Upper lobe of left lung (tissue), 6 donors: ENCODE measurements around the gene ETFA. TPM values are rescaled to one million over a fixed set of nuclear protein-coding genes. Genes with fewer than 3 reads are reported as not detected.

Experiments used
- ATAC-seq, 2 donors: fragments of 200-7000 bp; cut with Tn5 transposase; one replicate each; pipeline ENCODE4 v1.9.1; 2022; ENCODE audit warnings: mild to moderate bottlenecking in 2 of 2, moderate library complexity in 2 of 2; ENCODE audit not compliant: low FRiP score in 2 of 2
- DNase-seq, 2 donors: peaks; one replicate each; pipeline ENCODE4 v3.0.0-alpha.2; 2019 to 2020
- H3K27ac ChIP-seq, 4 donors: fragments of 200-600 bp; sonication (generic); one replicate each; pipeline ENCODE4 v1.5.1; 2016 to 2019
- H3K27me3 ChIP-seq, 4 donors: fragments of 200-600 bp; sonication (generic); one replicate each; pipeline ENCODE4 v1.5.1; 2017 to 2019
- H3K36me3 ChIP-seq, 4 donors: fragments of 200-600 bp; sonication (generic); one replicate each; pipeline ENCODE4 v1.5.1; 2016 to 2019
- H3K4me1 ChIP-seq, 4 donors: fragments of 200-600 bp; sonication (generic); one replicate each; pipeline ENCODE4 v1.5.1; 2018 to 2019
- H3K4me3 ChIP-seq, 4 donors: fragments of 200-600 bp; sonication (generic); one replicate each; pipeline ENCODE4 v1.5.1; 2017 to 2019; ENCODE audit warnings: mild to moderate bottlenecking in 2 of 4, moderate library complexity in 1 of 4
- H3K9me3 ChIP-seq, 4 donors: fragments of 200-600 bp; sonication (generic); one replicate each; pipeline ENCODE4 v1.5.1; 2018 to 2019
- CTCF ChIP-seq, 6 experiments: fragments of 450-650 bp in 4 of 6; fragments of 200-600 bp in 2 of 6; sonication (generic) in 2 of 6; IDR thresholded peaks; one replicate each; pipeline ENCODE4 v1.5.1; 2016 to 2019; ENCODE audit warnings: antibody characterized with exemption in 6 of 6
- EP300 ChIP-seq, 4 donors: sonication (generic); formaldehyde crosslinking; IDR thresholded peaks; one replicate each; pipeline ENCODE4 v1.5.1; 2017; ENCODE audit warnings: antibody characterized with exemption in 4 of 4, control low read depth in 2 of 4
- POLR2A ChIP-seq, 4 donors: fragments of 450-650 bp; IDR thresholded peaks; one replicate each; pipeline ENCODE4 v1.5.1; 2016 to 2017; ENCODE audit warnings: antibody characterized with exemption in 4 of 4, mild to moderate bottlenecking in 2 of 4
- POLR2AphosphoS5 ChIP-seq, 2 donors: sonication (generic); formaldehyde crosslinking; IDR thresholded peaks; one replicate each; pipeline ENCODE4 v1.5.1; 2017; ENCODE audit warnings: antibody characterized with exemption in 2 of 2
- WGBS, 2 donors: methylation state at CpG; one replicate each; pipeline ENCODE4 v1.1.5; 2017 to 2018; 5-methylcytosine and 5-hydroxymethylcytosine counted together
- total RNA-seq, 6 donors: library from RNA; depleted of rRNA in 4 of 6; stranded (reverse); fragments of >200 nt in 4 of 6; gene quantifications; one replicate each; pipeline versions ENCODE4 v1.1.0 to v1.2.1, GENCODE V29; 2016 to 2021
- donor health status: DM: no; HTN: no; CAD: no; lungs with moderate emphysema.
- donor health status: DM: no; HTN: yes; CAD: no; lungs with severe emphysema.

ETFA gene
- total RNA-seq, 6 donors from 2014 or later: 31.6 to 82.9 (median 68.7) TPM

- 75 to 90% methylated on average over 3 of the region's 3 CpGs for WGBS, 2 donors
- no peak for DNase-seq
- Histone ChIP-seq H3K27ac (no peak overlapping the region), H3K9me3 (no peaks in the 10 kb centered on the region), H3K36me3 (peaks cover 0 to 9% (median 6%) of the 10 kb centered on the region in 4 donors), H3K4me3 (no peak overlapping the region), H3K4me1 (no peaks in the 10 kb centered on the region), H3K27me3 (no peaks in the 10 kb centered on the region)
- TF ChIP-seq EP300 (IDR thresholded peaks at IDR 0.05) (no peak), POLR2A (IDR thresholded peaks at IDR 0.05) (no peak), CTCF (IDR thresholded peaks at IDR 0.05) (peak in 5 of 6 experiments; percentile 20 to 44 (median 33)), POLR2AphosphoS5 (IDR thresholded peaks at IDR 0.05) (no peak)
- peak in 1 of 2 donors; percentile 41 for ATAC-seq
Observed at GRCh38 chr15:76235186-76235826, 76.0 kb downstream of the ETFA start.

- Histone ChIP-seq H3K27me3 (no peaks in the 10 kb centered on the region), H3K4me1 (no peaks in the 10 kb centered on the region), H3K4me3 (no peak overlapping the region), H3K27ac (no peak overlapping the region), H3K9me3 (no peaks in the 10 kb centered on the region), H3K36me3 (peaks cover 0 to 13% (median 8%) of the 10 kb centered on the region in 4 donors)
- TF ChIP-seq POLR2AphosphoS5 (IDR thresholded peaks at IDR 0.05) (no peak), POLR2A (IDR thresholded peaks at IDR 0.05) (no peak), CTCF (IDR thresholded peaks at IDR 0.05) (no peak), EP300 (IDR thresholded peaks at IDR 0.05) (no peak)
- ATAC-seq (no peak), DNase-seq (no peak)
- 78 to 92% methylated on average over 4 of the region's 4 CpGs for WGBS, 2 donors
Observed at GRCh38 chr15:76234337-76234889, 76.9 kb downstream of the ETFA start.

GRCh38 chr15:76233921-76234320 is 77.3 kb downstream of the ETFA start:
- H3K36me3 ChIP-seq: peaks cover 0 to 18% (median 9%) of the 10 kb centered on the region in 4 donors
- H3K9me3 ChIP-seq: no peaks in the 10 kb centered on the region
- no peak overlapping the region for H3K4me3 ChIP-seq
- H3K27me3 ChIP-seq: no peaks in the 10 kb centered on the region
- ATAC-seq (no peak), DNase-seq (no peak)
- no peak overlapping the region for H3K27ac ChIP-seq
- no peaks in the 10 kb centered on the region for H3K4me1 ChIP-seq
- WGBS, 2 donors: 97 to 100% methylated on average over 1 of the region's 1 CpG
- TF ChIP-seq POLR2AphosphoS5 (IDR thresholded peaks at IDR 0.05) (no peak), EP300 (IDR thresholded peaks at IDR 0.05) (no peak), CTCF (IDR thresholded peaks at IDR 0.05) (no peak), POLR2A (IDR thresholded peaks at IDR 0.05) (no peak)

GRCh38 chr15:76229266-76229665 is 82.0 kb downstream of the ETFA start:
- no peaks in the 10 kb centered on the region for H3K9me3 ChIP-seq
- no peaks in the 10 kb centered on the region for H3K4me1 ChIP-seq
- H3K27me3 ChIP-seq: no peaks in the 10 kb centered on the region
- WGBS, 2 donors: 0 to 96% methylated on average over 1 of the region's 1 CpG
- no peak overlapping the region for H3K27ac ChIP-seq
- no peak for TF ChIP-seq EP300 (IDR thresholded peaks at IDR 0.05)
- no peak for TF ChIP-seq POLR2A (IDR thresholded peaks at IDR 0.05)
- TF ChIP-seq CTCF (IDR thresholded peaks at IDR 0.05): no peak
- no peak for TF ChIP-seq POLR2AphosphoS5 (IDR thresholded peaks at IDR 0.05)
- H3K4me3 ChIP-seq: no peak overlapping the region
- peaks cover 6 to 46% (median 23%) of the 10 kb centered on the region in 4 donors for H3K36me3 ChIP-seq
- no peak for ATAC-seq
- DNase-seq: no peak

- TF ChIP-seq EP300 (IDR thresholded peaks at IDR 0.05): no peak
- Histone ChIP-seq H3K4me3 (no peak overlapping the region), H3K27ac (no peak overlapping the region), H3K27me3 (no peaks in the 10 kb centered on the region), H3K4me1 (no peaks in the 10 kb centered on the region), H3K9me3 (no peaks in the 10 kb centered on the region), H3K36me3 (peaks cover 6 to 28% (median 22%) of the 10 kb centered on the region in 4 donors)
- DNase-seq (no peak), ATAC-seq (no peak)
- WGBS, 2 donors: 96 to 97% methylated on average over 2 of the region's 2 CpGs
Observed at GRCh38 chr15:76223521-76223920, 87.7 kb downstream of the ETFA start.
